Activated naive CD8-positive, alpha-beta T cell (primary cell): Measurements from ENCODE around the gene DPP10.

Source experiments
- H3K27ac Mint-ChIP-seq: one replicate; pipeline ENCODE4 v1.8.0; 2021; ENCODE audit warnings: mixed read lengths
- H3K27me3 Mint-ChIP-seq: one replicate; pipeline ENCODE4 v1.8.0; 2021; ENCODE audit warnings: mixed read lengths
- H3K36me3 Mint-ChIP-seq: one replicate; pipeline ENCODE4 v1.8.0; 2021; ENCODE audit warnings: mixed read lengths
- H3K4me1 Mint-ChIP-seq: one replicate; pipeline ENCODE4 v1.8.0; 2021; ENCODE audit warnings: low read depth, mixed read lengths
- H3K4me3 Mint-ChIP-seq: one replicate; pipeline ENCODE4 v1.8.0; 2021; ENCODE audit warnings: mild to moderate bottlenecking, mixed read lengths
- H3K9me3 Mint-ChIP-seq: one replicate; pipeline ENCODE4 v1.8.0; 2021; ENCODE audit warnings: low read depth, mixed read lengths

Gene DPP10

GRCh38 chr2:115214050-115214449 lies 771.6 kb downstream of the DPP10 start:
- Mint-ChIP-seq H3K27ac (no peak overlapping the region), H3K9me3 (peaks cover 12% of the 10 kb centered on the region), H3K27me3 (no peaks in the 10 kb centered on the region), H3K36me3 (no peaks in the 10 kb centered on the region), H3K4me1 (no peaks in the 10 kb centered on the region), H3K4me3 (no peak overlapping the region)

GRCh38 chr2:115219296-115219695 lies 776.9 kb downstream of the DPP10 start:
- Mint-ChIP-seq H3K27ac (no peak overlapping the region), H3K9me3 (peaks cover 13% of the 10 kb centered on the region), H3K4me3 (no peak overlapping the region), H3K4me1 (no peaks in the 10 kb centered on the region), H3K27me3 (no peaks in the 10 kb centered on the region), H3K36me3 (no peaks in the 10 kb centered on the region)

GRCh38 chr2:115234186-115234585 lies 791.7 kb downstream of the DPP10 start:
- H3K9me3 Mint-ChIP-seq, result peaks cover 4% of the 10 kb centered on the region
- H3K27ac Mint-ChIP-seq, result no peak overlapping the region
- no peak overlapping the region for H3K4me3 Mint-ChIP-seq
- no peaks in the 10 kb centered on the region for H3K4me1 Mint-ChIP-seq
- no peaks in the 10 kb centered on the region for H3K36me3 Mint-ChIP-seq
- H3K27me3 Mint-ChIP-seq, result no peaks in the 10 kb centered on the region

- H3K27ac Mint-ChIP-seq, result no peak overlapping the region
- H3K36me3 Mint-ChIP-seq, result no peaks in the 10 kb centered on the region
- H3K9me3 Mint-ChIP-seq, result peaks cover 4% of the 10 kb centered on the region
- H3K4me3 Mint-ChIP-seq, result no peak overlapping the region
- H3K4me1 Mint-ChIP-seq, result no peaks in the 10 kb centered on the region
- no peaks in the 10 kb centered on the region for H3K27me3 Mint-ChIP-seq
These were observed 792.3 kb downstream of the DPP10 start for GRCh38 chr2:115234737-115235136.

- Mint-ChIP-seq H3K4me3 (no peak overlapping the region), H3K9me3 (no peaks in the 10 kb centered on the region), H3K36me3 (no peaks in the 10 kb centered on the region), H3K27ac (no peak overlapping the region), H3K4me1 (no peaks in the 10 kb centered on the region), H3K27me3 (no peaks in the 10 kb centered on the region)
These were observed 805.6 kb downstream of the DPP10 start for GRCh38 chr2:115248066-115248465.

- Mint-ChIP-seq H3K4me1 (no peaks in the 10 kb centered on the region), H3K9me3 (peaks cover 10% of the 10 kb centered on the region), H3K36me3 (no peaks in the 10 kb centered on the region), H3K4me3 (no peak overlapping the region), H3K27ac (no peak overlapping the region), H3K27me3 (no peaks in the 10 kb centered on the region)
These were observed 834.9 kb downstream of the DPP10 start for GRCh38 chr2:115277366-115277765.

GRCh38 chr2:115285416-115285815 lies 843.0 kb downstream of the DPP10 start:
- Mint-ChIP-seq H3K4me3 (no peak overlapping the region), H3K36me3 (no peaks in the 10 kb centered on the region), H3K9me3 (peaks cover 3% of the 10 kb centered on the region), H3K4me1 (no peaks in the 10 kb centered on the region), H3K27me3 (no peaks in the 10 kb centered on the region), H3K27ac (no peak overlapping the region)

- Mint-ChIP-seq H3K36me3 (no peaks in the 10 kb centered on the region), H3K4me1 (no peaks in the 10 kb centered on the region), H3K9me3 (peaks cover 3% of the 10 kb centered on the region), H3K27me3 (no peaks in the 10 kb centered on the region), H3K27ac (no peak overlapping the region), H3K4me3 (no peak overlapping the region)
These were observed 848.0 kb downstream of the DPP10 start for GRCh38 chr2:115290478-115290877.

- Mint-ChIP-seq H3K4me3 (no peak overlapping the region), H3K9me3 (peaks cover 3% of the 10 kb centered on the region), H3K36me3 (no peaks in the 10 kb centered on the region), H3K4me1 (no peaks in the 10 kb centered on the region), H3K27me3 (no peaks in the 10 kb centered on the region), H3K27ac (no peak overlapping the region)
These were observed 850.3 kb downstream of the DPP10 start for GRCh38 chr2:115292742-115293141.

GRCh38 chr2:115294999-115295398 lies 852.6 kb downstream of the DPP10 start:
- Mint-ChIP-seq H3K27me3 (no peaks in the 10 kb centered on the region), H3K27ac (no peak overlapping the region), H3K4me3 (no peak overlapping the region), H3K9me3 (peaks cover 3% of the 10 kb centered on the region), H3K36me3 (no peaks in the 10 kb centered on the region), H3K4me1 (no peaks in the 10 kb centered on the region)

- Mint-ChIP-seq H3K27me3 (no peaks in the 10 kb centered on the region), H3K27ac (no peak overlapping the region), H3K36me3 (no peaks in the 10 kb centered on the region), H3K4me3 (no peak overlapping the region), H3K4me1 (no peaks in the 10 kb centered on the region), H3K9me3 (peaks cover 3% of the 10 kb centered on the region)
These were observed 854.6 kb downstream of the DPP10 start for GRCh38 chr2:115297056-115297455.

- H3K9me3 Mint-ChIP-seq, result peaks cover 3% of the 10 kb centered on the region
- H3K4me1 Mint-ChIP-seq, result no peaks in the 10 kb centered on the region
- no peaks in the 10 kb centered on the region for H3K27me3 Mint-ChIP-seq
- H3K27ac Mint-ChIP-seq, result no peak overlapping the region
- no peak overlapping the region for H3K4me3 Mint-ChIP-seq
- H3K36me3 Mint-ChIP-seq, result no peaks in the 10 kb centered on the region
These were observed 856.8 kb downstream of the DPP10 start for GRCh38 chr2:115299199-115299598.

- Mint-ChIP-seq H3K27ac (no peak overlapping the region), H3K4me3 (no peak overlapping the region), H3K9me3 (peaks cover 10% of the 10 kb centered on the region), H3K36me3 (no peaks in the 10 kb centered on the region), H3K4me1 (no peaks in the 10 kb centered on the region), H3K27me3 (no peaks in the 10 kb centered on the region)
These were observed 863.3 kb downstream of the DPP10 start for GRCh38 chr2:115305712-115306111.

GRCh38 chr2:115314119-115314518 lies 871.7 kb downstream of the DPP10 start:
- no peaks in the 10 kb centered on the region for H3K4me1 Mint-ChIP-seq
- no peaks in the 10 kb centered on the region for H3K36me3 Mint-ChIP-seq
- no peaks in the 10 kb centered on the region for H3K27me3 Mint-ChIP-seq
- no peak overlapping the region for H3K27ac Mint-ChIP-seq
- no peak overlapping the region for H3K4me3 Mint-ChIP-seq
- H3K9me3 Mint-ChIP-seq, result peaks cover 11% of the 10 kb centered on the region

- Mint-ChIP-seq H3K4me1 (no peaks in the 10 kb centered on the region), H3K36me3 (no peaks in the 10 kb centered on the region), H3K9me3 (peaks cover 10% of the 10 kb centered on the region), H3K27ac (no peak overlapping the region), H3K4me3 (no peak overlapping the region), H3K27me3 (no peaks in the 10 kb centered on the region)
These were observed 884.6 kb downstream of the DPP10 start for GRCh38 chr2:115327061-115327460.

- H3K4me3 Mint-ChIP-seq, result no peak overlapping the region
- H3K27ac Mint-ChIP-seq, result no peak overlapping the region
- H3K36me3 Mint-ChIP-seq, result no peaks in the 10 kb centered on the region
- no peaks in the 10 kb centered on the region for H3K27me3 Mint-ChIP-seq
- no peaks in the 10 kb centered on the region for H3K4me1 Mint-ChIP-seq
- peaks cover 16% of the 10 kb centered on the region for H3K9me3 Mint-ChIP-seq
These were observed 917.1 kb downstream of the DPP10 start for GRCh38 chr2:115359550-115359949.

GRCh38 chr2:115364093-115364492 lies 921.7 kb downstream of the DPP10 start:
- H3K36me3 Mint-ChIP-seq, result no peaks in the 10 kb centered on the region
- peaks cover 6% of the 10 kb centered on the region for H3K9me3 Mint-ChIP-seq
- H3K4me1 Mint-ChIP-seq, result no peaks in the 10 kb centered on the region
- no peaks in the 10 kb centered on the region for H3K27me3 Mint-ChIP-seq
- no peak overlapping the region for H3K27ac Mint-ChIP-seq
- H3K4me3 Mint-ChIP-seq, result no peak overlapping the region
